Measurements from ENCODE around the gene AOPEP.

Gene AOPEP

GRCh38 chr9:94773655-94774054, 47.2 kb downstream of the AOPEP start:
- Histone ChIP-seq H3F3A (ENCODE audit: low read depth) (no peaks in the 10 kb centered on the region), H3K9me2 (replicated peaks; ENCODE audit: low read depth, low read length) (no peaks in the 10 kb centered on the region), H3K4me3 (ENCODE audit: low read length, poor library complexity, severe bottlenecking) (no peak overlapping the region), H2AFZ (ENCODE audit: low read length) (no peak overlapping the region), H4K20me1 (ENCODE audit: insufficient read depth, low read length, poor library complexity, severe bottlenecking) (no peaks in the 10 kb centered on the region), H3K79me2 (ENCODE audit: insufficient read depth, low read length) (no peaks in the 10 kb centered on the region), H3K4me2 (ENCODE audit: low read depth, low read length, poor library complexity, severe bottlenecking) (no peak overlapping the region), H3K36me3 (ENCODE audit: insufficient read depth, low read length) (no peaks in the 10 kb centered on the region), H3K4me1 (ENCODE audit: insufficient read depth, low read length, poor library complexity, severe bottlenecking) (peaks cover 17% of the 10 kb centered on the region), H3K27me3 (ENCODE audit: insufficient read depth, low read length, poor library complexity, severe bottlenecking) (no peaks in the 10 kb centered on the region), H3K9me3 (ENCODE audit: insufficient read depth, low read depth, low read length) (no peaks in the 10 kb centered on the region), H3K9ac (ENCODE audit: low read depth, low read length, poor library complexity, severe bottlenecking) (no peak overlapping the region)
- TF ChIP-seq CTCF (conservative IDR thresholded peaks at IDR 0.05; ENCODE audit: low read length) (no peak), EZH2phosphoT487 (IDR thresholded peaks at IDR 0.05; ENCODE audit: borderline replicate concordance) (no peak)

- Histone ChIP-seq H3K27me3 (ENCODE audit: insufficient read depth, low read length, poor library complexity, severe bottlenecking) (no peaks in the 10 kb centered on the region), H3K36me3 (ENCODE audit: insufficient read depth, low read length) (no peaks in the 10 kb centered on the region), H3K9me3 (ENCODE audit: insufficient read depth, low read depth, low read length) (no peaks in the 10 kb centered on the region), H3K4me3 (ENCODE audit: low read length, poor library complexity, severe bottlenecking) (no peak overlapping the region), H3K79me2 (ENCODE audit: insufficient read depth, low read length) (no peaks in the 10 kb centered on the region), H3K4me2 (ENCODE audit: low read depth, low read length, poor library complexity, severe bottlenecking) (no peak overlapping the region), H3K4me1 (ENCODE audit: insufficient read depth, low read length, poor library complexity, severe bottlenecking) (peaks cover 5% of the 10 kb centered on the region), H2AFZ (ENCODE audit: low read length) (no peak overlapping the region), H3K9ac (ENCODE audit: low read depth, low read length, poor library complexity, severe bottlenecking) (no peak overlapping the region), H3K9me2 (replicated peaks; ENCODE audit: low read depth, low read length) (no peaks in the 10 kb centered on the region), H4K20me1 (ENCODE audit: insufficient read depth, low read length, poor library complexity, severe bottlenecking) (no peaks in the 10 kb centered on the region), H3F3A (ENCODE audit: low read depth) (no peaks in the 10 kb centered on the region)
- TF ChIP-seq CTCF (conservative IDR thresholded peaks at IDR 0.05; ENCODE audit: low read length) (no peak), EZH2phosphoT487 (IDR thresholded peaks at IDR 0.05; ENCODE audit: borderline replicate concordance) (no peak)
Measured at GRCh38 chr9:94778013-94778412, 51.5 kb downstream of the AOPEP start.

- Histone ChIP-seq H4K20me1 (ENCODE audit: insufficient read depth, low read length, poor library complexity, severe bottlenecking) (no peaks in the 10 kb centered on the region), H3K27me3 (ENCODE audit: insufficient read depth, low read length, poor library complexity, severe bottlenecking) (no peaks in the 10 kb centered on the region), H3K4me3 (ENCODE audit: low read length, poor library complexity, severe bottlenecking) (no peak overlapping the region), H3K9me3 (ENCODE audit: insufficient read depth, low read depth, low read length) (no peaks in the 10 kb centered on the region), H3K9ac (ENCODE audit: low read depth, low read length, poor library complexity, severe bottlenecking) (no peak overlapping the region), H3K4me2 (ENCODE audit: low read depth, low read length, poor library complexity, severe bottlenecking) (no peak overlapping the region), H3K79me2 (ENCODE audit: insufficient read depth, low read length) (no peaks in the 10 kb centered on the region), H3K9me2 (replicated peaks; ENCODE audit: low read depth, low read length) (no peaks in the 10 kb centered on the region), H2AFZ (ENCODE audit: low read length) (no peak overlapping the region), H3F3A (ENCODE audit: low read depth) (no peaks in the 10 kb centered on the region), H3K36me3 (ENCODE audit: insufficient read depth, low read length) (no peaks in the 10 kb centered on the region), H3K4me1 (ENCODE audit: insufficient read depth, low read length, poor library complexity, severe bottlenecking) (peaks cover 3% of the 10 kb centered on the region)
- TF ChIP-seq EZH2phosphoT487 (IDR thresholded peaks at IDR 0.05; ENCODE audit: borderline replicate concordance) (no peak), CTCF (conservative IDR thresholded peaks at IDR 0.05; ENCODE audit: low read length) (peak; percentile 30)
Measured at GRCh38 chr9:94779031-94779430, 52.5 kb downstream of the AOPEP start.
